Keratinocyte (primary cell): ENCODE measurements around the gene ORMDL3. TPM values are rescaled to one million over a fixed set of nuclear protein-coding genes. Genes with fewer than 3 reads are reported as not detected.

Source experiments
- DNase-seq: peaks from one replicate; pipeline ENCODE4 v3.0.0-alpha.2; 2011; ENCODE audit warnings: low read depth, missing footprints, low spot score
- FAIRE-seq: peaks from 2 replicates; lab custom pipeline; 2011; peaks lifted over from hg19 to GRCh38; lab: Jason Lieb, UNC
- H2AFZ ChIP-seq: 2 replicates; pipeline ENCODE4 v1.6.0; 2012; ENCODE audit warnings: low read length, control low read depth, inconsistent platforms; ENCODE audit not compliant: control insufficient read depth
- H3K27ac ChIP-seq: 2 replicates; pipeline ENCODE4 v1.5.1; 2011; ENCODE audit warnings: low read length; ENCODE audit not compliant: control insufficient read depth, insufficient read depth
- H3K27me3 ChIP-seq: 3 replicates; pipeline ENCODE4 v1.6.0; 2011; ENCODE audit warnings: low read length; ENCODE audit not compliant: control insufficient read depth, insufficient read depth; ENCODE audit errors: extremely low read depth
- H3K36me3 ChIP-seq, 2 experiments: 2 replicates in 1 of 2; 3 replicates in 1 of 2; pipeline ENCODE4 v1.5.1; 2011; ENCODE audit warnings: low read length in 2 of 2, mild to moderate bottlenecking in 1 of 2; ENCODE audit not compliant: control insufficient read depth in 2 of 2, insufficient read depth in 2 of 2; ENCODE audit errors: extremely low read depth in 1 of 2
- H3K4me1 ChIP-seq: 3 replicates; pipeline ENCODE4 v1.5.1; 2011; ENCODE audit warnings: low read length; ENCODE audit not compliant: control insufficient read depth, insufficient read depth; ENCODE audit errors: extremely low read depth
- H3K4me2 ChIP-seq: 3 replicates; pipeline ENCODE4 v1.6.0; 2011; ENCODE audit warnings: low read depth, low read length; ENCODE audit not compliant: control insufficient read depth, insufficient read depth; ENCODE audit errors: extremely low read depth
- H3K4me3 ChIP-seq, 3 experiments: fragments of 200-600 bp in 1 of 3; sonication (generic) in 1 of 3; 2 replicates in 2 of 3; 3 replicates in 1 of 3; pipeline ENCODE4 v1.5.1; 2011 to 2016; ENCODE audit warnings: low read length in 3 of 3, mild to moderate bottlenecking in 3 of 3, control low read depth in 2 of 3, inconsistent platforms in 1 of 3, low read depth in 1 of 3, mixed read lengths in 1 of 3, mixed run types in 1 of 3, moderate library complexity in 1 of 3; ENCODE audit not compliant: control insufficient read depth in 2 of 3, insufficient read depth in 2 of 3; ENCODE audit errors: extremely low read depth in 1 of 3
- H3K79me2 ChIP-seq: 2 replicates; pipeline ENCODE4 v1.6.0; 2012; ENCODE audit warnings: low read length; ENCODE audit not compliant: control insufficient read depth, insufficient read depth
- H3K9ac ChIP-seq: 3 replicates; pipeline ENCODE4 v1.6.0; 2011; ENCODE audit warnings: low read length; ENCODE audit not compliant: control insufficient read depth, insufficient read depth; ENCODE audit errors: extremely low read depth
- H3K9me1 ChIP-seq: 3 replicates; pipeline ENCODE4 v1.6.0; 2011; ENCODE audit warnings: low read length; ENCODE audit not compliant: control insufficient read depth, insufficient read depth; ENCODE audit errors: extremely low read depth
- H3K9me3 ChIP-seq: 2 replicates; pipeline ENCODE4 v1.5.1; 2012; ENCODE audit warnings: low read depth, low read length; ENCODE audit not compliant: control insufficient read depth
- H4K20me1 ChIP-seq: 3 replicates; pipeline ENCODE4 v1.6.0; 2011; ENCODE audit warnings: low read length; ENCODE audit not compliant: control insufficient read depth, insufficient read depth; ENCODE audit errors: extremely low read depth
- CTCF ChIP-seq, 3 experiments: IDR thresholded peaks in 1 of 3; conservative IDR thresholded peaks in 1 of 3; optimal IDR thresholded peaks in 1 of 3; 2 replicates in 2 of 3; 3 replicates in 1 of 3; pipeline versions ENCODE3 to v1.5.1; 2011; ENCODE audit warnings: low read length in 3 of 3, mild to moderate bottlenecking in 3 of 3, moderate library complexity in 2 of 3, control low read depth in 1 of 3, inconsistent platforms in 1 of 3; ENCODE audit not compliant: insufficient read depth in 2 of 3; ENCODE audit errors: extremely low read depth in 1 of 3
- EZH2 ChIP-seq: IDR thresholded peaks from one replicate; pipeline ENCODE4 v1.6.1; 2012; ENCODE audit warnings: inconsistent platforms, mild to moderate bottlenecking, low read length, moderate library complexity
- dilution Hi-C: fragments of 300-500 bp; cut with MboI; formaldehyde crosslinking; loops from one replicate; pipeline ENCODE4 v1.7.0; 2020; ENCODE audit warnings: low sequenced_read_pairs; ENCODE audit not compliant: extremely low pct_ligation_motif_present
- polyA plus RNA-seq, 5 experiments: library from polyadenylated mRNA; depleted of rRNA in 3 of 5; stranded (reverse) in 3 of 5; stranded (forward) in 1 of 5; unstranded in 1 of 5; fragments of >200 nt; gene quantifications; 1 replicate in 1 of 5; 2 replicates in 3 of 5; 3 replicates in 1 of 5; pipeline versions ENCODE4 v1.2.1 to v1.2.3, GENCODE V29; 2011 to 2012; ENCODE audit warnings: missing spikeins in 2 of 5, low read depth in 1 of 5, low replicate concordance in 1 of 5

Gene ORMDL3
- polyA plus RNA-seq, 1 donor (not counting 4 experiments of a cell fraction or from before 2014, with no cell fraction given), result 36.3 TPM

GRCh38 chr17:39927929-39928857 is 792 bp upstream of the ORMDL3 start:
- H3K4me3 ChIP-seq, result peak overlapping the region; percentile 28 to 74 (median 74)
- FAIRE-seq, result no peak
- no peaks in the 10 kb centered on the region for H3K27me3 ChIP-seq
- TF ChIP-seq CTCF (optimal IDR thresholded peaks at IDR 0.05 in 1 of 3, IDR thresholded peaks at IDR 0.05 in 1 of 3, conservative IDR thresholded peaks at IDR 0.05 in 1 of 3; ENCODE audit: extremely low read depth in 1 of 3, insufficient read depth in 2 of 3, low read length in 3 of 3), result no peak
- TF ChIP-seq EZH2, result no peak
- H3K4me2 ChIP-seq, result peak overlapping the region; percentile 63
- DNase-seq, result no peak
- H3K9ac ChIP-seq, result peak overlapping the region; percentile 78
- peak overlapping the region; percentile 47 for H3K27ac ChIP-seq
- no peaks in the 10 kb centered on the region for H3K9me3 ChIP-seq
- peaks cover 6% of the 10 kb centered on the region for H3K9me1 ChIP-seq
- peaks cover under 1 to 5% of the 10 kb centered on the region in 2 experiments for H3K36me3 ChIP-seq
- dilution Hi-C loops, result no loop called here
- H2AFZ ChIP-seq, result peak overlapping the region; percentile 76
- H3K4me1 ChIP-seq, result peaks cover 40% of the 10 kb centered on the region
- H3K79me2 ChIP-seq, result peaks cover 23% of the 10 kb centered on the region
- H4K20me1 ChIP-seq, result peaks cover 4% of the 10 kb centered on the region

- dilution Hi-C loops, result no loop called here
- peak overlapping the region; percentile 78 for H3K9ac ChIP-seq
- H3K4me2 ChIP-seq, result peak overlapping the region; percentile 67
- H3K9me3 ChIP-seq, result no peaks in the 10 kb centered on the region
- peak overlapping the region; percentile 63 for H3K27ac ChIP-seq
- peaks cover 23% of the 10 kb centered on the region for H3K79me2 ChIP-seq
- no peaks in the 10 kb centered on the region for H3K27me3 ChIP-seq
- FAIRE-seq, result no peak
- H3K4me1 ChIP-seq, result peaks cover 40% of the 10 kb centered on the region
- no peak for DNase-seq
- peak overlapping the region; percentile 74 to 78 (median 74) for H3K4me3 ChIP-seq
- peaks cover 6% of the 10 kb centered on the region for H3K9me1 ChIP-seq
- peaks cover 4% of the 10 kb centered on the region for H4K20me1 ChIP-seq
- peaks cover 15 to 17% of the 10 kb centered on the region in 2 experiments for H3K36me3 ChIP-seq
- peak overlapping the region; percentile 16 for H2AFZ ChIP-seq
- no peak for TF ChIP-seq EZH2
- no peak for TF ChIP-seq CTCF (optimal IDR thresholded peaks at IDR 0.05 in 1 of 3, IDR thresholded peaks at IDR 0.05 in 1 of 3, conservative IDR thresholded peaks at IDR 0.05 in 1 of 3; ENCODE audit: extremely low read depth in 1 of 3, insufficient read depth in 2 of 3, low read length in 3 of 3)
These were observed 757 bp downstream of the ORMDL3 start for GRCh38 chr17:39926588-39927100.
